GM23248 (cell line): ENCODE results near the gene OR2Z1. TPM values are rescaled to one million over a fixed set of nuclear protein-coding genes. Genes with fewer than 3 reads are reported as not detected.

Experiments used
- DNase-seq: peaks from one replicate; pipeline ENCODE4 v3.0.0-alpha.2; 2015
- H2AFZ ChIP-seq: fragments of 200-600 bp; sonication (generic); 2 replicates; pipeline ENCODE4 v1.6.1; 2016; ENCODE audit warnings: antibody characterized with exemption
- H3F3A ChIP-seq: fragments of 200-600 bp; sonication (generic); 2 replicates; pipeline ENCODE4 v1.6.1; 2016; ENCODE audit warnings: mild to moderate bottlenecking, antibody characterized with exemption, mixed run types; ENCODE audit not compliant: insufficient read depth
- H3K27ac ChIP-seq: fragments of 200-600 bp; sonication (generic); 2 replicates; pipeline ENCODE4 v1.5.1; 2016; ENCODE audit warnings: mild to moderate bottlenecking
- H3K27me3 ChIP-seq: fragments of 200-600 bp; sonication (generic); replicated peaks from 2 replicates; pipeline ENCODE4 v1.6.1; 2016; ENCODE audit warnings: mild to moderate bottlenecking; ENCODE audit not compliant: insufficient read depth
- H3K36me3 ChIP-seq: fragments of 200-600 bp; sonication (generic); 2 replicates; pipeline ENCODE4 v1.6.1; 2016; ENCODE audit warnings: low read depth, mild to moderate bottlenecking
- H3K4me1 ChIP-seq: fragments of 200-600 bp; sonication (generic); 2 replicates; pipeline ENCODE4 v1.6.1; 2016; ENCODE audit warnings: mild to moderate bottlenecking; ENCODE audit not compliant: insufficient read depth
- H3K4me2 ChIP-seq: fragments of 200-600 bp; sonication (generic); one replicate; pipeline ENCODE4 v1.6.1; 2016; ENCODE audit warnings: mild to moderate bottlenecking; ENCODE audit not compliant: unreplicated experiment
- H3K4me3 ChIP-seq: fragments of 200-600 bp; sonication (generic); 2 replicates; pipeline ENCODE4 v1.5.1; 2016; ENCODE audit warnings: mild to moderate bottlenecking
- H3K79me2 ChIP-seq: fragments of 200-600 bp; sonication (generic); 2 replicates; pipeline ENCODE4 v1.6.1; 2016; ENCODE audit warnings: mild to moderate bottlenecking; ENCODE audit not compliant: insufficient read depth
- H3K9ac ChIP-seq: fragments of 200-600 bp; sonication (generic); 2 replicates; pipeline ENCODE4 v1.6.1; 2016; ENCODE audit warnings: mild to moderate bottlenecking
- H3K9me2 ChIP-seq: fragments of 200-600 bp; sonication (generic); 2 replicates; pipeline ENCODE4 v1.6.1; 2016; ENCODE audit warnings: mixed run types, mild to moderate bottlenecking, moderate library complexity; ENCODE audit not compliant: insufficient read depth
- H3K9me3 ChIP-seq: fragments of 200-600 bp; sonication (generic); one replicate; pipeline ENCODE4 v1.6.1; 2017; ENCODE audit warnings: low read depth
- H4K20me1 ChIP-seq: fragments of 200-600 bp; sonication (generic); 2 replicates; pipeline ENCODE4 v1.6.0; 2016; ENCODE audit not compliant: insufficient read depth
- EZH2 ChIP-seq: fragments of 200-600 bp; sonication (generic); IDR thresholded peaks from 2 replicates; pipeline ENCODE4 v1.6.1; 2018; ENCODE audit warnings: antibody characterized with exemption, mild to moderate bottlenecking; ENCODE audit not compliant: insufficient read depth, poor library complexity, severe bottlenecking
- EZH2phosphoT487 ChIP-seq: fragments of 200-600 bp; sonication (generic); IDR thresholded peaks from 2 replicates; pipeline ENCODE4 v1.6.1; 2018; ENCODE audit warnings: antibody characterized with exemption, moderate library complexity, mild to moderate bottlenecking, low read depth; ENCODE audit not compliant: insufficient read depth
- WGBS, 2 experiments: methylation state at CpG; one replicate each; pipeline ENCODE4 v1.1.6; 2015 to 2017; ENCODE audit warnings: low lambda C conversion rate in 2 of 2, low coverage in 1 of 2; ENCODE audit errors: missing lambda C conversion rate in 2 of 2; 5-methylcytosine and 5-hydroxymethylcytosine counted together
- in situ Hi-C: fragments of 300-500 bp; cut with MboI; formaldehyde crosslinking; loops from 2 replicates; pipeline ENCODE4 v1.15.0; 2020
- polyA plus RNA-seq: library from polyadenylated mRNA; unstranded; fragments of >200 nt; fragmentation: Nextera tagmentation; extraction: Ambion mirVana; gene quantifications from 2 replicates; pipeline ENCODE4 v1.2.1, GENCODE V29; 2016
- total RNA-seq: library from RNA; depleted of rRNA; stranded (reverse); fragments of >200 nt; shearing (Covaris generic); gene quantifications from 2 replicates; pipeline ENCODE4 v1.2.3, GENCODE V29; 2014; rRNA removed

The OR2Z1 gene, protein sequence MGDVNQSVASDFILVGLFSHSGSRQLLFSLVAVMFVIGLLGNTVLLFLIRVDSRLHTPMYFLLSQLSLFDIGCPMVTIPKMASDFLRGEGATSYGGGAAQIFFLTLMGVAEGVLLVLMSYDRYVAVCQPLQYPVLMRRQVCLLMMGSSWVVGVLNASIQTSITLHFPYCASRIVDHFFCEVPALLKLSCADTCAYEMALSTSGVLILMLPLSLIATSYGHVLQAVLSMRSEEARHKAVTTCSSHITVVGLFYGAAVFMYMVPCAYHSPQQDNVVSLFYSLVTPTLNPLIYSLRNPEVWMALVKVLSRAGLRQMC
- total RNA-seq (not detected in 2 replicates), polyA plus RNA-seq (not detected in 2 replicates)

DNA sequence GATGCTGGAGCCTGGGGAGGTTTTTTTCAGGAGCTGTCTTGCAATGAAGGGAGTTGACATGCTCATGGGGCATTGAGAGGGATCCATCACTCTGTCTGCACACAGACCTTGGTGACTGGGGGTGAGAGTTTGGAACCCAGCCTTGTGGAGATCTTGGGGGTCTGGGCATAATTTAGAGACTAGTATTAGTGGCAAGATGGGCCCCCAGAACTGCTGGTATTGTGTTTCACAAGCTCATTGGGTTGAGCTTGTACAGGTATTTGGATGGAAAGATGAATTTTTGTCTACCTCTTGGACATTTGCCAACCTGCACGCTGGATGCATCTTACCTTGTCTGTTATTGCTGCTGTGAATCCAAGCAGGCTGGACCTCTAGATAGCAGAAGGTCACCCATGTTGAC, at the start of gene OR2Z1:
TSS of gene OR2Z1 (plus strand) at position 301 of the 400 bp plus-strand sequence. CDS start 9,395 bp downstream, outside the sequence.
- Histone ChIP-seq H3K4me2 (no peak within 1 kb of the TSS), H3K27ac (no peak within 1 kb of the TSS), H3K9ac (no peak within 1 kb of the TSS), H3K4me1 (no peaks in the 10 kb centered on the region), H3K9me2 (no peaks in the 10 kb centered on the region), H3K9me3 (no peaks in the 10 kb centered on the region), H3F3A (no peaks in the 10 kb centered on the region), H3K36me3 (no peaks in the 10 kb centered on the region), H3K4me3 (no peak within 1 kb of the TSS), H3K27me3 (no peaks in the 10 kb centered on the region), H4K20me1 (no peaks in the 10 kb centered on the region), H2AFZ (no peak within 1 kb of the TSS), H3K79me2 (no peaks in the 10 kb centered on the region)
- DNase-seq, result no peak
- 39 to 53% methylated on average over 1 of the region's 1 CpG for WGBS, 2 experiments
- in situ Hi-C loops, result no loop called here
- TF ChIP-seq EZH2 (no peak), EZH2phosphoT487 (no peak)

DNA sequence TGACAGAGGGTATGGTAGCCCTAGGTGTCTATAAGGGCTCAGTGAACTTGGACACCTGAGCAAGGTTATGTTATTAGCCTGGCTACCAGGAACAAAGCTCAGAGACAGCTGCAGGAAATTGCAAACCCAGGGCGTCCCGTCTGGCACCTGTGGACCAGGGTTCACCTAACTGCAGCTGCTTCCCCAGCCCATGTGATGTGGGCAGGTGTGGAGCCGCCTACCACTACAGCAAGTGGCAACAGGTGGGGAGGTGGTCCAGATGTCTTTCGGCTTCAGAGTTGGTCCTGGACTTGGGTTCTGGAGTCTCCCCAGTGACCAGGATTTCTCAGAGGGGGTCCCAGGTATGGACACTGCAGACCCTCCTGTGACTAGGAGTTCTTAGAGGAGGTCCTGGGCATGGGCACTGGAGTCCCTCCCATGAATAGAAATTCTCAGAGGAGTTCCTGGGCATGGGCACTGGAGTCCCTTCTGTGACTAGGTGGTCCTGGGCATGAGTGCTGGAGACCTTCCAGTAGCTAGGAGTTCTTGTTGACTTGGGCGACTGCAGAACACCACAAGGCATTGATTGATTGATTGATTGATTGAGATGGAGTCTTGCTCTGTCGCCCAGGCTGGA, 48.0 kb upstream of the OR2Z1 start:
- H3K9me2 ChIP-seq, result no peaks in the 10 kb centered on the region
- no peak overlapping the region for H3K4me3 ChIP-seq
- no peaks in the 10 kb centered on the region for H3K4me1 ChIP-seq
- no peaks in the 10 kb centered on the region for H3F3A ChIP-seq
- no peak overlapping the region for H3K4me2 ChIP-seq
- in situ Hi-C loops, result no loop called here
- no peak overlapping the region for H2AFZ ChIP-seq
- H3K9me3 ChIP-seq, result no peaks in the 10 kb centered on the region
- no peak for DNase-seq
- WGBS, 2 experiments, result 31 to 37% methylated on average over 6 of the region's 6 CpGs
- H3K9ac ChIP-seq, result no peak overlapping the region
- no peaks in the 10 kb centered on the region for H4K20me1 ChIP-seq
- H3K27me3 ChIP-seq, result no peaks in the 10 kb centered on the region
- no peaks in the 10 kb centered on the region for H3K79me2 ChIP-seq
- TF ChIP-seq EZH2, result no peak
- TF ChIP-seq EZH2phosphoT487, result no peak
- no peaks in the 10 kb centered on the region for H3K36me3 ChIP-seq
- no peak overlapping the region for H3K27ac ChIP-seq

DNA sequence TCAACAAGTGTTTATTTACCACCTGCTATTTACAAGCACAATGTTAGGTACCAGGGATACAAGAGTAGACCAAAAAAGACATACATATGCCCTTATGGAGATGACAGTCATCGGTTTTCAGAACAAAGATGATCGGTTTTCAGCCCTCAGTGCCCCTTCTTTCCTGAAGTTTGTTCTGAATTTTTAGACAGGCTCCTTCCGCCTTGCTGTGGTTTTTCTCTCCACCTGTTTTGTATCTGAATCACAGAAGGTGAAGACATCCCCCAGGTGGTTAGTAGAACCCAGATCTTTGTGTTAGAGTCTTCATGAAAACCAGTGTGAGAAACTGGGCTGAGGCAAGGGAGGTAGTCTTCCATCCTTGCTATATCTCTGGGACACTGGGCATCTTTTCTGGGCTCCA, 46.4 kb upstream of the OR2Z1 start:
- H3K4me3 ChIP-seq, result no peak overlapping the region

DNA sequence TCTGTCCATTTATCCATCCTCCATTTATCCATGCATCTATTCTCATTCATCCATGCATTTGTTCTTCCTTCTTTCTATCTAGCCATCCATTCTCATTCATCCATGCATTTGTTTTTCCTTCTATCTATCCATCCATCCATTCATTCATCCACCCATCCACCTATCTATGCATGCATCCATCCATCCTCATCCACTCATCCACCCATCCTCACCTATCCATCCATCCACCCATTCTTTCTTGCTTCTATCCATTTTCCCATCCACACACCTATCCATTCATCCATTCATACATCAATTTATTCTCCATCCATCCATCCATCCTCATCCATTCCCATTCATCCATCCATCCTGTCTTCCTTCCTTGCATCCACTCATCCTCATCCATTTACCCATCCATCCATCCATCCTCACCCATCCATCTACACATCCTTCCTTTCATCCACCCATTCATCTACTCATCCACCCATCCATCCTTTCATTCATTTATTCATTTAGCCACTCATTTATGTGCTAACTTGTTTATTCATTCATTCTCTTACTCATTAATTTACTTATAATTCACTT, 43.1 kb upstream of the OR2Z1 start:
- no peaks in the 10 kb centered on the region for H3K36me3 ChIP-seq
- H3K4me2 ChIP-seq, result no peak overlapping the region
- H3K9me3 ChIP-seq, result no peaks in the 10 kb centered on the region
- no peak overlapping the region for H3K9ac ChIP-seq
- H4K20me1 ChIP-seq, result no peaks in the 10 kb centered on the region
- H3K9me2 ChIP-seq, result no peaks in the 10 kb centered on the region
- H3F3A ChIP-seq, result no peaks in the 10 kb centered on the region
- no peaks in the 10 kb centered on the region for H3K79me2 ChIP-seq
- no peaks in the 10 kb centered on the region for H3K27me3 ChIP-seq
- H3K27ac ChIP-seq, result no peak overlapping the region
- no peak overlapping the region for H3K4me3 ChIP-seq
- DNase-seq, result no peak
- H3K4me1 ChIP-seq, result no peaks in the 10 kb centered on the region
- TF ChIP-seq EZH2 (no peak), EZH2phosphoT487 (no peak)
- no peak overlapping the region for H2AFZ ChIP-seq
- in situ Hi-C loops, result no loop called here

More for the DNA sequence above, 46.4 kb upstream of the OR2Z1 start:
- 14 to 20% methylated on average over 3 of the region's 3 CpGs for WGBS, 2 experiments
- no peaks in the 10 kb centered on the region for H3K4me1 ChIP-seq
- no peak overlapping the region for H3K27ac ChIP-seq
- no peaks in the 10 kb centered on the region for H4K20me1 ChIP-seq
- H3K36me3 ChIP-seq, result no peaks in the 10 kb centered on the region
- no peak overlapping the region for H2AFZ ChIP-seq
- H3F3A ChIP-seq, result no peaks in the 10 kb centered on the region
- H3K9ac ChIP-seq, result no peak overlapping the region
- TF ChIP-seq EZH2 (no peak), EZH2phosphoT487 (no peak)
- DNase-seq, result no peak
- in situ Hi-C loops, result no loop called here
- H3K9me3 ChIP-seq, result no peaks in the 10 kb centered on the region
- H3K4me2 ChIP-seq, result no peak overlapping the region
- no peaks in the 10 kb centered on the region for H3K9me2 ChIP-seq
- H3K79me2 ChIP-seq, result no peaks in the 10 kb centered on the region
- H3K27me3 ChIP-seq, result no peaks in the 10 kb centered on the region
